WTC11 (cell line): ENCODE data around the gene MTA2. TPM values are rescaled to one million over a fixed set of nuclear protein-coding genes. Genes with fewer than 3 reads are reported as not detected.

Experiments
- ATAC-seq: fragments of 200-7000 bp; cut with Tn5 transposase; 2 replicates; pipeline ENCODE4 v1.10.0; 2021; ENCODE audit warnings: mild to moderate bottlenecking, moderate library complexity
- CTCF ChIA-PET: fragments of 300-600 bp; sonication (Branson Sonifier 250); formaldehyde crosslinking; loops from one replicate; lab custom pipeline; 2021; ENCODE audit warnings: antibody characterized with exemption; lab: Charles Lee
- POLR2A ChIA-PET: fragments of 350-600 bp; sonication (Branson Sonifier 250); formaldehyde crosslinking; loops from one replicate; lab custom pipeline; 2021; ENCODE audit warnings: antibody characterized with exemption; lab: Charles Lee
- DNase-seq: peaks from one replicate; pipeline ENCODE4 v3.0.0; 2021; ENCODE audit warnings: low spot score
- H3K27ac Mint-ChIP-seq: 2 replicates; pipeline ENCODE4 v1.8.0; 2021; ENCODE audit warnings: mixed read lengths
- H3K27me3 Mint-ChIP-seq: 2 replicates; pipeline ENCODE4 v1.8.0; 2021; ENCODE audit warnings: low read depth, mild to moderate bottlenecking, moderate library complexity, mixed read lengths
- H3K36me3 Mint-ChIP-seq: 2 replicates; pipeline ENCODE4 v1.8.0; 2021; ENCODE audit warnings: mixed read lengths
- H3K4me1 Mint-ChIP-seq: 2 replicates; pipeline ENCODE4 v1.8.0; 2022; ENCODE audit warnings: mixed read lengths
- H3K4me3 Mint-ChIP-seq: 2 replicates; pipeline ENCODE4 v1.8.0; 2021; ENCODE audit warnings: mild to moderate bottlenecking, moderate library complexity, mixed read lengths
- H3K9me3 Mint-ChIP-seq: 2 replicates; pipeline ENCODE4 v1.8.0; 2021; ENCODE audit warnings: mixed read lengths
- ATF1 ChIP-seq: sonication (generic); formaldehyde crosslinking; IDR thresholded peaks from 2 replicates; pipeline ENCODE4 v1.8.1; 2023; ENCODE audit warnings: mild to moderate bottlenecking, moderate library complexity, missing genetic modification reagents
- E2F1 ChIP-seq: sonication (generic); formaldehyde crosslinking; IDR thresholded peaks from 2 replicates; pipeline ENCODE4 v1.8.0; 2022; ENCODE audit warnings: mild to moderate bottlenecking, missing genetic modification reagents
- ETV6 ChIP-seq: sonication (generic); formaldehyde crosslinking; IDR thresholded peaks from 2 replicates; pipeline ENCODE4 v1.8.1; 2022; ENCODE audit warnings: mild to moderate bottlenecking, missing genetic modification reagents
- FOXK1 ChIP-seq: sonication (generic); formaldehyde crosslinking; IDR thresholded peaks from 2 replicates; pipeline ENCODE4 v1.8.0; 2022; ENCODE audit warnings: mild to moderate bottlenecking, moderate library complexity, missing genetic modification reagents
- GTF2I ChIP-seq: fragments of 250-450 bp; sonication (Bioruptor Pico); conservative IDR thresholded peaks from 2 replicates; pipeline ENCODE4 v1.4.0; 2021; ENCODE audit warnings: mild to moderate bottlenecking
- IRF2 ChIP-seq: sonication (generic); formaldehyde crosslinking; IDR thresholded peaks from 2 replicates; pipeline ENCODE4 v1.8.0; 2022; ENCODE audit warnings: low read depth, missing genetic modification reagents, borderline replicate concordance
- JUN ChIP-seq: sonication (generic); formaldehyde crosslinking; IDR thresholded peaks from 2 replicates; pipeline ENCODE4 v1.8.0; 2023; ENCODE audit warnings: mild to moderate bottlenecking, missing genetic modification reagents
- NFYB ChIP-seq: sonication (generic); formaldehyde crosslinking; conservative IDR thresholded peaks from 2 replicates; pipeline ENCODE4 v1.8.0; 2022; ENCODE audit warnings: low read depth, missing genetic modification reagents
- RORB ChIP-seq: fragments of 250-450 bp; sonication (Bioruptor Pico); IDR thresholded peaks from 2 replicates; pipeline ENCODE4 v1.9.0; 2021; ENCODE audit warnings: mild to moderate bottlenecking
- SMAD3 ChIP-seq: sonication (generic); formaldehyde crosslinking; IDR thresholded peaks from 2 replicates; pipeline ENCODE4 v1.8.0; 2022; ENCODE audit warnings: missing genetic modification reagents, mild to moderate bottlenecking, borderline replicate concordance
- SP1 ChIP-seq: sonication (generic); formaldehyde crosslinking; conservative IDR thresholded peaks from 2 replicates; pipeline ENCODE4 v1.8.1; 2022; ENCODE audit warnings: missing genetic modification reagents
- STAT6 ChIP-seq: sonication (generic); formaldehyde crosslinking; conservative IDR thresholded peaks from 2 replicates; pipeline ENCODE4 v1.8.1; 2023; ENCODE audit warnings: mild to moderate bottlenecking, low read depth, missing genetic modification reagents, moderate library complexity
- ZNF263 ChIP-seq: sonication (generic); formaldehyde crosslinking; IDR thresholded peaks from 2 replicates; pipeline ENCODE4 v1.8.1; 2022; ENCODE audit warnings: low read depth, mild to moderate bottlenecking, moderate library complexity, missing genetic modification reagents
- ZNF425 ChIP-seq: fragments of 250-450 bp; sonication (Bioruptor Pico); conservative IDR thresholded peaks from 2 replicates; pipeline ENCODE4 v1.9.0; 2021; ENCODE audit warnings: mild to moderate bottlenecking
- total RNA-seq: library from RNA; stranded (reverse); gene quantifications from 3 replicates; pipeline ENCODE4 v1.2.3, GENCODE V29; 2021
- TF ChIP-seq, protein P1 (sequence below): sonication (generic); formaldehyde crosslinking; IDR thresholded peaks from 2 replicates; pipeline ENCODE4 v1.8.1; 2022; ENCODE audit warnings: missing genetic modification reagents, borderline replicate concordance
- TF ChIP-seq, protein P2 (sequence below): fragments of 250-450 bp; sonication (Bioruptor Pico); IDR thresholded peaks from 2 replicates; pipeline ENCODE4 v1.9.0; 2021; ENCODE audit warnings: moderate library complexity, mild to moderate bottlenecking, inconsistent platforms, borderline replicate concordance
- TF ChIP-seq, protein P3 (sequence below): sonication (generic); formaldehyde crosslinking; IDR thresholded peaks from 2 replicates; pipeline ENCODE4 v1.8.1; 2023; ENCODE audit warnings: mild to moderate bottlenecking, missing genetic modification reagents, moderate library complexity
- TF ChIP-seq, protein P4 (sequence below): fragments of 250-450 bp; sonication (Bioruptor Pico); IDR thresholded peaks from 2 replicates; pipeline ENCODE4 v1.9.0; 2021; ENCODE audit warnings: mild to moderate bottlenecking

The MTA2 gene
- total RNA-seq, 1 experiment from 2014 or later = 115 TPM

DNA sequence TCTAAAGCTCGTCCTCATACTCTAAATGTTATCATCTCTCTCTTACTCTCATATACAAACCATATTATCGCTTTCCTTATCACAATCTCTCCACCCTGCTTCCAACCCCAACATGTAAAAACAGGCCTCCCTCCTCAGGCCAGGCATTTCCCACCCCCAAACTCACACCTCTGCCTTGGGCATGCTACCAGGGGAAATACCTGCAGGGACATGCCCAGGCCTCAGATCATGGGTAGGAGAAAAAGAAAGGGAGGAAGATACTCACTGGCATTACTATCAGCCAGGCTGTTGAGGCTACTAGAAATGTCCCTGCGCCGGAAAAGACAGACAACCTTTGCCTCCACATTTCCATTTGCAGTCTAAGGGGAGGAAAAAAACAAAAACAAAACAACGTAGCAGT is 1.8 kb downstream of the MTA2 start (continued):
- TF ChIP-seq, protein P1, sequence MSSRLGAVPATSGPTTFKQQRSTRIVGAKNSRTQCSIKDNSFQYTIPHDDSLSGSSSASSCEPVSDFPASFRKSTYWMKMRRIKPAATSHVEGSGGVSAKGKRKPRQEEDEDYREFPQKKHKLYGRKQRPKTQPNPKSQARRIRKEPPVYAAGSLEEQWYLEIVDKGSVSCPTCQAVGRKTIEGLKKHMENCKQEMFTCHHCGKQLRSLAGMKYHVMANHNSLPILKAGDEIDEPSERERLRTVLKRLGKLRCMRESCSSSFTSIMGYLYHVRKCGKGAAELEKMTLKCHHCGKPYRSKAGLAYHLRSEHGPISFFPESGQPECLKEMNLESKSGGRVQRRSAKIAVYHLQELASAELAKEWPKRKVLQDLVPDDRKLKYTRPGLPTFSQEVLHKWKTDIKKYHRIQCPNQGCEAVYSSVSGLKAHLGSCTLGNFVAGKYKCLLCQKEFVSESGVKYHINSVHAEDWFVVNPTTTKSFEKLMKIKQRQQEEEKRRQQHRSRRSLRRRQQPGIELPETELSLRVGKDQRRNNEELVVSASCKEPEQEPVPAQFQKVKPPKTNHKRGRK (CRISPR knock-in tag) = no peak
- TF ChIP-seq STAT6 (CRISPR knock-in tag) (no peak), SMAD3 (no peak), GTF2I (CRISPR knock-in tag) (no peak), IRF2 (CRISPR knock-in tag) (no peak), RORB (CRISPR knock-in tag) (no peak), ZNF263 (CRISPR knock-in tag) (no peak), JUN (CRISPR knock-in tag) (no peak), E2F1 (CRISPR knock-in tag) (no peak)
- TF ChIP-seq, protein P2, sequence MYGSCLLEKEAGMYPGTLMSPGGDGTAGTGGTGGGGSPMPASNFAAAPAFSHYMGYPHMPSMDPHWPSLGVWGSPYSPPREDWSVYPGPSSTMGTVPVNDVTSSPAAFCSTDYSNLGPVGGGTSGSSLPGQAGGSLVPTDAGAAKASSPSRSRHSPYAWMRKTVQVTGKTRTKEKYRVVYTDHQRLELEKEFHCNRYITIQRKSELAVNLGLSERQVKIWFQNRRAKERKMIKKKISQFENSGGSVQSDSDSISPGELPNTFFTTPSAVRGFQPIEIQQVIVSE (CRISPR knock-in tag) = no peak
- TF ChIP-seq, protein P3, sequence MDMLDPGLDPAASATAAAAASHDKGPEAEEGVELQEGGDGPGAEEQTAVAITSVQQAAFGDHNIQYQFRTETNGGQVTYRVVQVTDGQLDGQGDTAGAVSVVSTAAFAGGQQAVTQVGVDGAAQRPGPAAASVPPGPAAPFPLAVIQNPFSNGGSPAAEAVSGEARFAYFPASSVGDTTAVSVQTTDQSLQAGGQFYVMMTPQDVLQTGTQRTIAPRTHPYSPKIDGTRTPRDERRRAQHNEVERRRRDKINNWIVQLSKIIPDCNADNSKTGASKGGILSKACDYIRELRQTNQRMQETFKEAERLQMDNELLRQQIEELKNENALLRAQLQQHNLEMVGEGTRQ (CRISPR knock-in tag) = no peak
- TF ChIP-seq, all 79 proteins: peak for 0

- H3K27me3 Mint-ChIP-seq = peaks cover 19% of the 10 kb centered on the region
Measured at GRCh38 chr11:62599069-62599696, 2.5 kb downstream of the MTA2 start.

More at GRCh38 chr11:62599069-62599696, 2.5 kb downstream of the MTA2 start:
- ATAC-seq (peak; percentile 60), DNase-seq (peak; percentile 94)
- H3K9me3 Mint-ChIP-seq = no peaks in the 10 kb centered on the region
- peaks cover 32% of the 10 kb centered on the region for H3K4me1 Mint-ChIP-seq
- ChIA-PET CTCF (interaction anchor here (0.6 to 1.3 kb wide), 4 partner anchors 8 to 174 kb away, joined by 3 to 7 read pairs (median 4); partner anchors contain the start of gene EML3), POLR2A (interaction anchor here (0.6 to 3.1 kb wide), 4 partner anchors 7 to 108 kb away, joined by 3 to 53 read pairs (median 6); partner anchors contain the start of genes C11orf98, CSKMT, GNG3 and TUT1)
- peak overlapping the region; percentile 34; the same call in 1 of the 2 replicates for H3K27ac Mint-ChIP-seq
- peak overlapping the region; percentile 69 for H3K4me3 Mint-ChIP-seq
- TF ChIP-seq ATF1 (CRISPR knock-in tag) (no peak), ETV6 (CRISPR knock-in tag) (0 out of 2 replicates have a peak, but pooled peaks have one; percentile 13), NFYB (peak; percentile 44), SP1 (CRISPR knock-in tag) (peak; percentile 72), ZNF425 (no peak), FOXK1 (peak; percentile 34; the same call in 1 of the 2 replicates)
- TF ChIP-seq, protein P4, sequence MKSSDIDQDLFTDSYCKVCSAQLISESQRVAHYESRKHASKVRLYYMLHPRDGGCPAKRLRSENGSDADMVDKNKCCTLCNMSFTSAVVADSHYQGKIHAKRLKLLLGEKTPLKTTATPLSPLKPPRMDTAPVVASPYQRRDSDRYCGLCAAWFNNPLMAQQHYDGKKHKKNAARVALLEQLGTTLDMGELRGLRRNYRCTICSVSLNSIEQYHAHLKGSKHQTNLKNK (CRISPR knock-in tag) = no peak
- H3K36me3 Mint-ChIP-seq = peaks cover 58% of the 10 kb centered on the region
